ENCODE measurements around the gene PKN2. TPM values are rescaled to one million over a fixed set of nuclear protein-coding genes. Genes with fewer than 3 reads are reported as not detected.

The PKN2 gene
- total and polyA plus RNA-seq, 2 donors (not counting 1 experiment from before 2014, with no cell fraction given): 11.9 to 51.6 TPM

DNA sequence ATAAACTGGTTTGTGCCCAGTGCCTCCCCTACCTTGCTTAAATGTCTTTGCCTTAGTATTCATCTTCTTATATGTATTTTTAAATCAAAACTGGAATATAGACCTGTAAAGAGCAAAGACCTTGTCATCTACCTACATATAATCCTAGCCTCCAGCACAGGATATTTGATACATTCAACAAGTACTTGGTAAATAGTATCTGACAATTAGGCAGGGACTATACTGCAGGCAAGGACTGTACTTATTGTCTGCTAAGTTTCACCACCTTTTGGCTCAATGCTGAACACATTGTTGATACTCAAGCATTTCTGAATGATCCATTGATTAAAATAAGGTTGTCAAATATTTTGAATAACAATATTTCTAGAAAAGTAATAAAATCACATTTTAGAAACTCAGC is 96.4 kb downstream of the PKN2 start:
- Mint-ChIP-seq H3K4me1 (no peaks in the 10 kb centered on the region), H3K27me3 (no peaks in the 10 kb centered on the region), H3K9me3 (ENCODE audit: insufficient read depth) (no peaks in the 10 kb centered on the region), H3K4me3 (no peak overlapping the region), H3K27ac (no peak overlapping the region)
- no peak for DNase-seq
- H3K36me3 ChIP-seq (replicated peaks in 1 of 2; ENCODE audit: control extremely low read depth in 1 of 2, control insufficient read depth in 1 of 2, extremely low read depth in 1 of 2, insufficient read depth in 2 of 2, low read length in 1 of 2): peaks cover 6 to 27% of the 10 kb centered on the region in 2 experiments
- no peak overlapping the region for H3K27ac ChIP-seq (ENCODE audit: low read length in 2 of 2)
- H3K4me2 ChIP-seq (replicated peaks; ENCODE audit: low read depth, low read length, poor library complexity, severe bottlenecking): no peak overlapping the region
- peaks cover 0 to 4% (median 0%) of the 10 kb centered on the region in 3 donors for H3K9me3 ChIP-seq (ENCODE audit: control extremely low read depth in 1 of 3, control insufficient read depth in 2 of 3, insufficient read depth in 1 of 3, low read length in 2 of 3)
- intact Hi-C loops (cut with micrococcal nuclease): no loop called here
- no peaks in the 10 kb centered on the region for H3K4me1 ChIP-seq (ENCODE audit: control insufficient read depth in 2 of 2, insufficient read depth in 2 of 2, low read length in 2 of 2)
- ChIA-PET POLR2A (no interaction called here), CTCF (no interaction called here)
- H2AFZ ChIP-seq (ENCODE audit: insufficient read depth, low read depth, low read length, poor library complexity, severe bottlenecking): no peak overlapping the region
- no peak overlapping the region for H3K4me3 ChIP-seq (ENCODE audit: control extremely low read depth in 1 of 5, extremely low read depth in 1 of 5, insufficient read depth in 1 of 5, low read depth in 2 of 5, low read length in 4 of 5)
- no peak for TF ChIP-seq EZH2 (IDR thresholded peaks at IDR 0.05; ENCODE audit: borderline replicate concordance, insufficient read depth, low read depth, low read length, poor library complexity, severe bottlenecking)
- TF ChIP-seq, protein P1, sequence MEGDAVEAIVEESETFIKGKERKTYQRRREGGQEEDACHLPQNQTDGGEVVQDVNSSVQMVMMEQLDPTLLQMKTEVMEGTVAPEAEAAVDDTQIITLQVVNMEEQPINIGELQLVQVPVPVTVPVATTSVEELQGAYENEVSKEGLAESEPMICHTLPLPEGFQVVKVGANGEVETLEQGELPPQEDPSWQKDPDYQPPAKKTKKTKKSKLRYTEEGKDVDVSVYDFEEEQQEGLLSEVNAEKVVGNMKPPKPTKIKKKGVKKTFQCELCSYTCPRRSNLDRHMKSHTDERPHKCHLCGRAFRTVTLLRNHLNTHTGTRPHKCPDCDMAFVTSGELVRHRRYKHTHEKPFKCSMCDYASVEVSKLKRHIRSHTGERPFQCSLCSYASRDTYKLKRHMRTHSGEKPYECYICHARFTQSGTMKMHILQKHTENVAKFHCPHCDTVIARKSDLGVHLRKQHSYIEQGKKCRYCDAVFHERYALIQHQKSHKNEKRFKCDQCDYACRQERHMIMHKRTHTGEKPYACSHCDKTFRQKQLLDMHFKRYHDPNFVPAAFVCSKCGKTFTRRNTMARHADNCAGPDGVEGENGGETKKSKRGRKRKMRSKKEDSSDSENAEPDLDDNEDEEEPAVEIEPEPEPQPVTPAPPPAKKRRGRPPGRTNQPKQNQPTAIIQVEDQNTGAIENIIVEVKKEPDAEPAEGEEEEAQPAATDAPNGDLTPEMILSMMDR (IDR thresholded peaks at IDR 0.05): no peak
- no peak for ATAC-seq (ENCODE audit: low read depth)
- H3K79me2 ChIP-seq (ENCODE audit: control insufficient read depth, insufficient read depth, low read length): no peaks in the 10 kb centered on the region
- H3K9ac ChIP-seq (ENCODE audit: low read length): no peak overlapping the region
- H4K20me1 ChIP-seq (ENCODE audit: control insufficient read depth, insufficient read depth, low read length, poor library complexity, severe bottlenecking): no peaks in the 10 kb centered on the region
- no peaks in the 10 kb centered on the region for H3K27me3 ChIP-seq (replicated peaks in 1 of 4; ENCODE audit: control extremely low read depth in 1 of 4, control insufficient read depth in 3 of 4, insufficient read depth in 4 of 4, low read length in 3 of 4)

DNA sequence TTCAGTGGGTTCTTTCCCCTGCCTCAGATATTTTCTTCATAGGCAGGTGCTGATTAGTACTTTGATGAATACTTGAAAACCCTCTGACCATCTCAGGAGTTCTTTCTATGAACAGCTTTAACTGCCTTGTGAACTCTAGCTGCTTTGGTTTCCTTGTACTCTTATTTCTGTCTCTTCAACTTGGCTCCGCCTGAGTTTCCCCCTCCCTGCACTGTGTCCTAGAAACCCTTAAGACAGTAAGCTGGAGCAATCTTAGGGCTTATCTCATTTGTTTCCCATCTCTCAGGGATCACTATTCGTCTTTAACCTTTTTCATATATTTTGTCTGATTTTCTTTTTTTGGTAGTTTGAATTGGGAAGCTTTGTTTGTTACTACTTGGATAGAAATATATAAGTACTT is 99.1 kb downstream of the PKN2 start:
- no peaks in the 10 kb centered on the region for H3K4me1 ChIP-seq (ENCODE audit: control insufficient read depth in 2 of 2, insufficient read depth in 2 of 2, low read length in 2 of 2)
- H3K4me3 ChIP-seq (ENCODE audit: control extremely low read depth in 1 of 5, extremely low read depth in 1 of 5, insufficient read depth in 1 of 5, low read depth in 2 of 5, low read length in 4 of 5): no peak overlapping the region
- Mint-ChIP-seq H3K4me3 (no peak overlapping the region), H3K9me3 (ENCODE audit: insufficient read depth) (no peaks in the 10 kb centered on the region), H3K4me1 (no peaks in the 10 kb centered on the region), H3K27me3 (no peaks in the 10 kb centered on the region), H3K27ac (no peak overlapping the region)
- no peaks in the 10 kb centered on the region for H3K27me3 ChIP-seq (replicated peaks in 1 of 4; ENCODE audit: control extremely low read depth in 1 of 4, control insufficient read depth in 3 of 4, insufficient read depth in 4 of 4, low read length in 3 of 4)
- intact Hi-C loops (cut with micrococcal nuclease): no loop called here
- no peak overlapping the region for H3K9ac ChIP-seq (ENCODE audit: low read length)
- ATAC-seq (ENCODE audit: low read depth): no peak
- no peak for DNase-seq
- H3K36me3 ChIP-seq (replicated peaks in 1 of 2; ENCODE audit: control extremely low read depth in 1 of 2, control insufficient read depth in 1 of 2, extremely low read depth in 1 of 2, insufficient read depth in 2 of 2, low read length in 1 of 2): peaks cover 6 to 25% of the 10 kb centered on the region in 2 experiments
- TF ChIP-seq, protein P1 (IDR thresholded peaks at IDR 0.05): no peak
- TF ChIP-seq EZH2 (IDR thresholded peaks at IDR 0.05; ENCODE audit: borderline replicate concordance, insufficient read depth, low read depth, low read length, poor library complexity, severe bottlenecking): no peak
- H3K79me2 ChIP-seq (ENCODE audit: control insufficient read depth, insufficient read depth, low read length): no peaks in the 10 kb centered on the region
- POLR2A ChIA-PET: no interaction called here
- no peaks in the 10 kb centered on the region for H3K9me3 ChIP-seq (ENCODE audit: control extremely low read depth in 1 of 3, control insufficient read depth in 2 of 3, insufficient read depth in 1 of 3, low read length in 2 of 3)
- H3K4me2 ChIP-seq (replicated peaks; ENCODE audit: low read depth, low read length, poor library complexity, severe bottlenecking): no peak overlapping the region
- H2AFZ ChIP-seq (ENCODE audit: insufficient read depth, low read depth, low read length, poor library complexity, severe bottlenecking): no peak overlapping the region
- H3K27ac ChIP-seq (ENCODE audit: low read length in 2 of 2): no peak overlapping the region
- CTCF ChIA-PET: interaction anchor here (0.6 kb wide), 1 partner anchor 175 kb away, joined by 3 read pairs; no protein-coding TSS in a partner anchor
- WGBS (ENCODE audit: insufficient coverage): no CpG with 5 or more reads among the region's 2 CpGs
- no peaks in the 10 kb centered on the region for H4K20me1 ChIP-seq (ENCODE audit: control insufficient read depth, insufficient read depth, low read length, poor library complexity, severe bottlenecking)
